Kidney (tissue), 14 donors: Measurements from ENCODE around the gene TSHZ2. TPM values are rescaled to one million over a fixed set of nuclear protein-coding genes. Genes with fewer than 3 reads are reported as not detected.

Experiments used
- DNase-seq, 5 donors: peaks; one replicate each; pipeline ENCODE4 v3.0.0-alpha.2; 2013 to 2020
- FAIRE-seq: peaks from 2 replicates; lab custom pipeline; 2012; peaks lifted over from hg19 to GRCh38; lab: Jason Lieb, UNC
- H3K27ac ChIP-seq, 2 donors: one replicate each; pipeline ENCODE4 v1.7.0; 2013; ENCODE audit warnings: low read depth in 2 of 2, low read length in 2 of 2, inconsistent platforms in 1 of 2
- H3K27me3 ChIP-seq: one replicate; pipeline ENCODE4 v1.7.1; 2013; ENCODE audit warnings: low read length, inconsistent platforms; ENCODE audit not compliant: control insufficient read depth, insufficient read depth
- H3K36me3 ChIP-seq, 3 donors: one replicate each; pipeline versions ENCODE4 v1.7.0 to v1.7.1; 2013; ENCODE audit warnings: low read length in 3 of 3, control low read depth in 1 of 3, inconsistent platforms in 1 of 3; ENCODE audit not compliant: insufficient read depth in 3 of 3, control insufficient read depth in 2 of 3
- H3K4me1 ChIP-seq, 3 donors: one replicate each; pipeline versions ENCODE4 v1.7.0 to v1.7.1; 2013; ENCODE audit warnings: low read length in 3 of 3, inconsistent platforms in 1 of 3, low read depth in 1 of 3; ENCODE audit not compliant: control insufficient read depth in 2 of 3, insufficient read depth in 2 of 3
- H3K4me3 ChIP-seq, 3 donors: one replicate each; pipeline versions ENCODE4 v1.7.0 to v1.8.1; 2013; ENCODE audit warnings: low read length in 3 of 3, control low read depth in 1 of 3, inconsistent platforms in 1 of 3
- H3K9ac ChIP-seq, 3 donors: one replicate each; pipeline versions ENCODE4 v1.7.0 to v1.7.1; 2013; ENCODE audit warnings: low read length in 3 of 3, control low read depth in 1 of 3, inconsistent platforms in 1 of 3
- H3K9me3 ChIP-seq, 3 donors: one replicate each; pipeline versions ENCODE4 v1.7.0 to v1.7.1; 2013; ENCODE audit warnings: low read length in 3 of 3, control low read depth in 1 of 3, inconsistent platforms in 1 of 3; ENCODE audit not compliant: control insufficient read depth in 2 of 3, insufficient read depth in 1 of 3
- CTCF ChIP-seq: IDR thresholded peaks from 3 replicates; pipeline ENCODE4 v1.5.1; 2012; ENCODE audit warnings: mild to moderate bottlenecking, moderate library complexity, borderline replicate concordance; ENCODE audit not compliant: insufficient read depth; ENCODE audit errors: extremely low read depth
- intact Hi-C: fragments of 100-400 bp; cut with DNase I; formaldehyde crosslinking; loops from one replicate; pipeline ENCODE4 v1.11.1; 2022
- polyA plus RNA-seq: library from polyadenylated mRNA; stranded (reverse); fragments of 350-450 nt; fragmentation: Illumina TruSeq; extraction: RNeasy Lipid Tissue Mini Kit (QIAGEN cat#74804); gene quantifications from one replicate; pipeline ENCODE4 v1.2.3, GENCODE V29; 2014; ENCODE audit warnings: low read depth, low replicate concordance; ENCODE audit not compliant: insufficient read depth
- total RNA-seq: library from RNA; stranded (reverse); fragmentation: NEBNext Ultra II Directional; extraction: Animal tissue kit (Norgen Biotek cat#: 25700); gene quantifications from one replicate; pipeline ENCODE4 v1.2.1, GENCODE V29; 2021
- donor health status: control.
- donor health status: control.
- donor health status: control.
- donor health status: control.
- donor health status: control.
- donor health status: DM: yes; HTN: yes; CAD: no.
- donor health status: Normal renal cell carcinoma (clear cell type).

TSHZ2 gene
- total and polyA plus RNA-seq, 2 donors from 2014 or later, result 0.86 to 15.5 TPM

DNA sequence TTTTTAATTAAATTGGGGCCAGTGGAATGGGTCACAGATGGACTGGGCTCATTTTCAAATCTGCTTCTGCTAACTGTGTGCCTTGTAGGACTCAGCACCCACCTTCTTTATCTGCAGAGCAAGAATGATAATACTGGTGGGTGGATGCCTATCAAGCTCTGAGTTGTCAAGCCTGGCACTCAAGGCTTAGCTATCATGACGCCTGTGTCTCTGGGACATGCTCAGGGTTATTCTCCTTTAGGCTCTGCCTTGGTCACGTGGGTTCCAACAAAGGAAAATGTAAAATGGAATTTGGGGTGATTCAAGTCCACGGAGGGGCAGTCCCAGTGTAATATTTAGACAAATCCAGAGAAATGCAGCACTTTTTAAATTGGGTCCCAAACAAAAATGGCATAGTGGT lies 202.3 kb downstream of the TSHZ2 start:
- FAIRE-seq, result no peak

DNA sequence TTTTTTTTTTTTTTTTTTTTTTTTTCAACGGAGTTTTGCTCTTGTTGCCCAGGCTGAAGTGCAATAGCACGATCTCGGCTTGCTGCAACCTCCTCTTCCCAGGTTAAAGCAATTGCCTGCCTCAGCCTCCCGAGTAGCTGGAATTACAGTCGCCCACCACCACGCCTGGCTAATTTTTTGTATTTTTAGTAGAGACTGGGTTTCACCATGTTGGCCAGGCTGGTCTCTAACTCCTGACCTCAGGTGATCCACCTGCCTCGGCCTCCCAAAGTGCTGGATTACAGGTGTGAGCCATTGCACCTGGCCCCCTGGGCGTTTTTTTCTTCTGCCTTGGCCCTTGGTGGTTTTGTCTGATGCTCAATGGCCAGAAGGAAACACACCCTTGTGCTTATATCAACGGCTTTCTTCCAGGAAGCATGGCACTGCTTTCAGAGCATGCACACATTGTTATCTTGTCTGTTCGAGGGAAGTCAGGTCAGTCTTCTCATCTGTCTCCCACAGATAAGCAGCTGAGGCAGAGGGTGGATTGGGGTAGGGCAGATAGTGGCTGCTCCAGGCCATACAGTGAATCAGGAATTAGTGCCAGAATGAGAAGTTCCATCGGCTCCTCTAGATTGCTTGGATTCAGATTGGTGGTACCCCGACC lies 203.1 kb downstream of the TSHZ2 start:
- FAIRE-seq (no peak), DNase-seq (no peak)
- TF ChIP-seq CTCF, result no peak

More for the DNA sequence above, 202.3 kb downstream of the TSHZ2 start:
- H3K9ac ChIP-seq, result no peak overlapping the region
- no peak for DNase-seq
- TF ChIP-seq CTCF, result no peak
- no peak overlapping the region for H3K27ac ChIP-seq
- no peak overlapping the region for H3K4me3 ChIP-seq
- intact Hi-C loops, result no loop called here
- H3K4me1 ChIP-seq, result no peaks in the 10 kb centered on the region
- no peaks in the 10 kb centered on the region for H3K36me3 ChIP-seq
- no peaks in the 10 kb centered on the region for H3K9me3 ChIP-seq
- H3K27me3 ChIP-seq, result no peaks in the 10 kb centered on the region

GRCh38 chr20:53176134-53176533 lies 204.0 kb downstream of the TSHZ2 start:
- H3K9me3 ChIP-seq, result no peaks in the 10 kb centered on the region
- no peak for DNase-seq
- no peak overlapping the region for H3K4me3 ChIP-seq
- intact Hi-C loops, result no loop called here
- no peak overlapping the region for H3K9ac ChIP-seq
- TF ChIP-seq CTCF, result no peak
- FAIRE-seq, result no peak
- H3K36me3 ChIP-seq, result no peaks in the 10 kb centered on the region
- H3K27me3 ChIP-seq, result no peaks in the 10 kb centered on the region
- H3K27ac ChIP-seq, result no peak overlapping the region
- no peaks in the 10 kb centered on the region for H3K4me1 ChIP-seq

More for the DNA sequence above, 203.1 kb downstream of the TSHZ2 start:
- no peak overlapping the region for H3K9ac ChIP-seq
- intact Hi-C loops, result no loop called here
- H3K4me3 ChIP-seq, result no peak overlapping the region
- H3K27ac ChIP-seq, result no peak overlapping the region
- no peaks in the 10 kb centered on the region for H3K4me1 ChIP-seq
- no peaks in the 10 kb centered on the region for H3K27me3 ChIP-seq
- H3K36me3 ChIP-seq, result no peaks in the 10 kb centered on the region
- H3K9me3 ChIP-seq, result no peaks in the 10 kb centered on the region

DNA sequence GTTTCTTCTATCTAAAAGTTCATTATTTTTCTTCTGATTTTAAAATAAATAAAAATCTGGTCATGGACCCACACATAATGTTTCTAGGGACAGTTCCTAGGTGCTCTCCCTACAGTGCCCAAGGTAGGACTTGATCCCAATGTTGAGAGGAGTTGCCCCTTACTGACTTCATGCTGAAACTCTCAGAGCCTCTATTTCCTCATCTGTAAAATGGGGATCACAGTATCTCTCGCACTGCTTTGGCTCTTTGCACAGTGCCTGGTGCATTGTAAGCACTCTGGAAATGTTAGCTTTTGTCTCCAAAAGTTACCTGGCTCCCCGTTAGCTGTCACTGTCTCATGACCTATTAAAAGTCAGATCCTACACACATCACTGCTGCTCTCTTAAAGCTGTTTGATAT lies 205.5 kb downstream of the TSHZ2 start:
- H3K4me3 ChIP-seq, result no peak overlapping the region
- H3K4me1 ChIP-seq, result no peaks in the 10 kb centered on the region
- no peaks in the 10 kb centered on the region for H3K36me3 ChIP-seq
- no peak for DNase-seq
- FAIRE-seq, result no peak
- H3K9ac ChIP-seq, result no peak overlapping the region
- no peak for TF ChIP-seq CTCF
- no peaks in the 10 kb centered on the region for H3K9me3 ChIP-seq
- intact Hi-C loops, result no loop called here
- no peak overlapping the region for H3K27ac ChIP-seq
- no peaks in the 10 kb centered on the region for H3K27me3 ChIP-seq
